ENCODE results near the gene EXOSC3.

EXOSC3 gene

GRCh38 chr9:37732086-37732741 is 52.6 kb downstream of the EXOSC3 start:
- DNase-seq (ENCODE audit: low read depth, low spot score), result no peak

- DNase-seq (ENCODE audit: low read depth, low spot score), result no peak
Observed at GRCh38 chr9:37730839-37731238, 54.0 kb downstream of the EXOSC3 start.

- no peak for DNase-seq (ENCODE audit: low read depth, low spot score)
Observed at GRCh38 chr9:37730256-37730655, 54.6 kb downstream of the EXOSC3 start.
